Ovary (tissue), 9 donors: ENCODE results near the gene MAST2. TPM values are rescaled to one million over a fixed set of nuclear protein-coding genes. Genes with fewer than 3 reads are reported as not detected.

ENCODE experiments used
- DNase-seq, 5 donors: peaks; one replicate each; pipeline ENCODE4 v3.0.0-alpha.2; 2019 to 2020
- H3K27ac ChIP-seq, 2 donors: fragments of 200-600 bp; one replicate each; pipeline versions ENCODE4 v1.5.1 to v1.8.0; 2019 to 2022
- H3K27me3 ChIP-seq: fragments of 200-600 bp; one replicate; pipeline ENCODE4 v1.8.0; 2022
- H3K36me3 ChIP-seq: fragments of 200-600 bp; sonication (generic); one replicate; pipeline ENCODE4 v1.5.1; 2019
- H3K4me1 ChIP-seq: one replicate; pipeline ENCODE4 v1.8.1; 2013; ENCODE audit warnings: mild to moderate bottlenecking, moderate library complexity; ENCODE audit not compliant: insufficient read depth
- H3K4me3 ChIP-seq: fragments of 200-600 bp; sonication (generic); one replicate; pipeline ENCODE4 v1.5.1; 2017
- H3K9me3 ChIP-seq, 2 donors: fragments of 200-600 bp in 1 of 2; sonication (generic) in 1 of 2; one replicate each; pipeline versions ENCODE4 v1.5.1 to v1.8.1; 2013 to 2019; ENCODE audit warnings: mild to moderate bottlenecking in 1 of 2, moderate library complexity in 1 of 2
- CTCF ChIP-seq, 3 donors: fragments of 450-650 bp in 2 of 3; fragments of 200-600 bp in 1 of 3; IDR thresholded peaks; one replicate each; pipeline versions ENCODE4 v1.5.1 to v1.8.0; 2016 to 2022; ENCODE audit warnings: antibody characterized with exemption in 3 of 3, mild to moderate bottlenecking in 1 of 3
- EP300 ChIP-seq: sonication (generic); formaldehyde crosslinking; IDR thresholded peaks from one replicate; pipeline ENCODE4 v1.6.1; 2017; ENCODE audit warnings: antibody characterized with exemption
- POLR2A ChIP-seq: fragments of 450-650 bp; IDR thresholded peaks from one replicate; pipeline ENCODE4 v1.6.1; 2017; ENCODE audit warnings: antibody characterized with exemption, mild to moderate bottlenecking, moderate library complexity
- WGBS, 3 donors: extraction: QIAGEN DNeasy Blood & Tissue Kit in 1 of 3; methylation state at CpG; one replicate each; pipeline versions ENCODE4 v1.1.5 to v1.1.7; 2013 to 2017; 5-methylcytosine and 5-hydroxymethylcytosine counted together
- intact Hi-C, 4 donors: fragments of 100-400 bp; cut with DNase I; formaldehyde crosslinking; loops; one replicate each; pipeline versions ENCODE4 v1.11.0 to v1.15.1; 2022 to 2023
- polyA plus RNA-seq, 2 donors: library from polyadenylated mRNA; stranded (reverse); fragments of 200-250 nt in 1 of 2; fragments of 350-450 nt in 1 of 2; fragmentation: Illumina TruSeq in 1 of 2; extraction: RNeasy Lipid Tissue Mini Kit (QIAGEN cat#74804) in 1 of 2; gene quantifications; one replicate each; pipeline ENCODE4 v1.2.3, GENCODE V29; 2013 to 2014
- total RNA-seq, 7 donors: library from RNA; depleted of rRNA in 2 of 7; stranded (reverse); fragments of >200 nt in 2 of 7; fragmentation: NEBNext Ultra II Directional in 3 of 7; extraction: Animal tissue kit (Norgen Biotek cat#: 25700) in 3 of 7; gene quantifications; one replicate each; pipeline versions ENCODE4 v1.1.0 to v1.2.4, GENCODE V29; 2016 to 2023
- donor health status: DM: no; HTN: no; CAD: no; lungs with moderate emphysema.
- donor health status: DM: no; HTN: no; CAD: no.
- donor health status: Bipolar disorder and iron deficiency.
- donor health status: DM: yes; HTN: yes; CAD: no.
- donor health status: DM: no; HTN: no; CAD: no.
- donor health status: DM: yes; HTN: yes; CAD: no.

The MAST2 gene
- total and polyA plus RNA-seq, 9 donors = 22.6 to 50.4 (median 31.7) TPM

- intact Hi-C loops = no loop called here
- no peak overlapping the region for H3K4me3 ChIP-seq
- no peaks in the 10 kb centered on the region for H3K4me1 ChIP-seq
- no peak overlapping the region for H3K27ac ChIP-seq
- no peaks in the 10 kb centered on the region for H3K9me3 ChIP-seq
- WGBS, 3 donors = 72 to 81% (median 79%) methylated on average over 1 of the region's 1 CpG
- no peaks in the 10 kb centered on the region for H3K36me3 ChIP-seq
- H3K27me3 ChIP-seq = no peaks in the 10 kb centered on the region
- TF ChIP-seq EP300 (no peak), POLR2A (no peak), CTCF (IDR thresholded peaks at IDR 0.05) (no peak)
- DNase-seq = no peak
These were observed 202.2 kb downstream of the MAST2 start for GRCh38 chr1:46005594-46005993.

GRCh38 chr1:46008585-46008984, 205.2 kb downstream of the MAST2 start:
- intact Hi-C loops = no loop called here
- Histone ChIP-seq H3K27me3 (no peaks in the 10 kb centered on the region), H3K9me3 (no peaks in the 10 kb centered on the region), H3K27ac (no peak overlapping the region), H3K4me3 (no peak overlapping the region), H3K4me1 (no peaks in the 10 kb centered on the region), H3K36me3 (no peaks in the 10 kb centered on the region)
- DNase-seq = no peak
- TF ChIP-seq EP300 = no peak
- TF ChIP-seq CTCF (IDR thresholded peaks at IDR 0.05) = no peak
- TF ChIP-seq POLR2A = no peak

GRCh38 chr1:46010611-46011010, 207.2 kb downstream of the MAST2 start:
- H3K27ac ChIP-seq = no peak overlapping the region
- no peak overlapping the region for H3K4me3 ChIP-seq
- intact Hi-C loops = no loop called here
- no peaks in the 10 kb centered on the region for H3K36me3 ChIP-seq
- TF ChIP-seq POLR2A (no peak), EP300 (no peak)
- H3K4me1 ChIP-seq = no peaks in the 10 kb centered on the region
- no peaks in the 10 kb centered on the region for H3K27me3 ChIP-seq
- DNase-seq = no peak
- H3K9me3 ChIP-seq = no peaks in the 10 kb centered on the region
- 96 to 98% (median 96%) methylated on average over 6 of the region's 6 CpGs for WGBS, 3 donors

- intact Hi-C loops = no loop called here
- no peaks in the 10 kb centered on the region for H3K9me3 ChIP-seq
- H3K4me3 ChIP-seq = no peak overlapping the region
- TF ChIP-seq CTCF (IDR thresholded peaks at IDR 0.05) = no peak
- TF ChIP-seq POLR2A = no peak
- no peak for TF ChIP-seq EP300
- no peak for DNase-seq
- 78 to 91% (median 91%) methylated on average over 7 of the region's 7 CpGs for WGBS, 3 donors
- H3K27me3 ChIP-seq = no peaks in the 10 kb centered on the region
- no peak overlapping the region for H3K27ac ChIP-seq
- H3K36me3 ChIP-seq = no peaks in the 10 kb centered on the region
- no peaks in the 10 kb centered on the region for H3K4me1 ChIP-seq
These were observed 207.8 kb downstream of the MAST2 start for GRCh38 chr1:46011121-46011695.

- H3K27me3 ChIP-seq = no peaks in the 10 kb centered on the region
- H3K9me3 ChIP-seq = no peaks in the 10 kb centered on the region
- H3K27ac ChIP-seq = no peak overlapping the region
- TF ChIP-seq EP300 (no peak), POLR2A (no peak), CTCF (IDR thresholded peaks at IDR 0.05) (no peak)
- 86 to 97% (median 90%) methylated on average over 1 of the region's 1 CpG for whole genome bisulfite sequencing, 3 donors
- intact Hi-C loops = no loop called here
- H3K36me3 ChIP-seq = no peaks in the 10 kb centered on the region
- DNase-seq = no peak
- H3K4me3 ChIP-seq = no peak overlapping the region
- no peaks in the 10 kb centered on the region for H3K4me1 ChIP-seq
These were observed 208.8 kb downstream of the MAST2 start for GRCh38 chr1:46012236-46012635.
